B cell (primary cell): Measurements from ENCODE around the gene APEX1. TPM values are rescaled to one million over a fixed set of nuclear protein-coding genes. Genes with fewer than 3 reads are reported as not detected.

ENCODE experiments used
- ATAC-seq: fragments of 200-7000 bp; cut with Tn5 transposase; one replicate; pipeline ENCODE4 v1.10.0; 2021; ENCODE audit warnings: low read depth, mild to moderate bottlenecking, moderate number of reproducible peaks, moderate library complexity
- CTCF ChIA-PET: fragments of 350-600 bp; sonication (Branson Sonifier 250); formaldehyde crosslinking; loops from one replicate; lab custom pipeline; 2021; ENCODE audit warnings: antibody characterized with exemption, inconsistent platforms; lab: Charles Lee
- POLR2A ChIA-PET: fragments of 350-600 bp; sonication (Branson Sonifier 250); formaldehyde crosslinking; loops from one replicate; lab custom pipeline; 2021; ENCODE audit warnings: antibody characterized with exemption; lab: Charles Lee
- DNase-seq: peaks from one replicate; pipeline ENCODE4 v3.0.0; 2013
- H2AFZ ChIP-seq: 2 replicates; pipeline ENCODE4 v1.6.1; 2012; ENCODE audit warnings: mild to moderate bottlenecking, low read depth, low read length; ENCODE audit not compliant: insufficient read depth, poor library complexity, severe bottlenecking
- H3K27ac ChIP-seq, 2 donors: 1 replicate in 1 of 2; 2 replicates in 1 of 2; pipeline ENCODE4 v1.5.1; 2012 to 2013; ENCODE audit warnings: low read length in 2 of 2, mild to moderate bottlenecking in 2 of 2, moderate library complexity in 1 of 2
- H3K27me3 ChIP-seq, 4 experiments: fragments of 200-600 bp in 1 of 4; sonication (generic) in 1 of 4; replicated peaks in 1 of 4; 1 replicate in 2 of 4; 2 replicates in 2 of 4; pipeline versions ENCODE4 v1.6.1 to v1.7.0; 2013 to 2016; ENCODE audit warnings: low read length in 3 of 4, mild to moderate bottlenecking in 2 of 4, mixed read lengths in 1 of 4, moderate library complexity in 1 of 4; ENCODE audit not compliant: insufficient read depth in 4 of 4, control insufficient read depth in 3 of 4; ENCODE audit errors: control extremely low read depth in 1 of 4
- H3K36me3 ChIP-seq, 2 experiments: replicated peaks in 1 of 2; 1 replicate in 1 of 2; 2 replicates in 1 of 2; pipeline versions ENCODE4 v1.6.1 to v1.7.1; 2013; ENCODE audit warnings: low read length in 1 of 2; ENCODE audit not compliant: insufficient read depth in 2 of 2, control insufficient read depth in 1 of 2; ENCODE audit errors: control extremely low read depth in 1 of 2, extremely low read depth in 1 of 2
- H3K4me1 ChIP-seq, 2 donors: fragments of 200-600 bp in 1 of 2; sonication (generic) in 1 of 2; 1 replicate in 1 of 2; 2 replicates in 1 of 2; pipeline versions ENCODE4 v1.5.1 to v1.6.1; 2013 to 2017; ENCODE audit warnings: low read length in 2 of 2; ENCODE audit not compliant: control insufficient read depth in 2 of 2, insufficient read depth in 2 of 2
- H3K4me2 ChIP-seq: replicated peaks from 2 replicates; pipeline ENCODE3; 2012; ENCODE audit warnings: mild to moderate bottlenecking, low read depth, low read length; ENCODE audit not compliant: poor library complexity, severe bottlenecking
- H3K4me3 ChIP-seq, 5 experiments: fragments of 200-600 bp in 1 of 5; sonication (generic) in 1 of 5; 1 replicate in 3 of 5; 2 replicates in 2 of 5; pipeline versions ENCODE4 v1.5.1 to v1.7.0; 2011 to 2016; ENCODE audit warnings: low read length in 4 of 5, mild to moderate bottlenecking in 4 of 5, low read depth in 2 of 5, control low read depth in 1 of 5, moderate library complexity in 1 of 5; ENCODE audit not compliant: insufficient read depth in 1 of 5; ENCODE audit errors: control extremely low read depth in 1 of 5, extremely low read depth in 1 of 5
- H3K79me2 ChIP-seq: fragments of 200-600 bp; sonication (generic); one replicate; pipeline ENCODE4 v1.6.0; 2016; ENCODE audit warnings: low read length; ENCODE audit not compliant: control insufficient read depth, insufficient read depth
- H3K9ac ChIP-seq: fragments of 200-600 bp; sonication (generic); 2 replicates; pipeline ENCODE4 v1.6.1; 2017; ENCODE audit warnings: mild to moderate bottlenecking, low read length, moderate library complexity
- H3K9me3 ChIP-seq, 3 donors: one replicate each; pipeline versions ENCODE4 v1.6.1 to v1.7.1; 2013; ENCODE audit warnings: low read length in 2 of 3; ENCODE audit not compliant: control insufficient read depth in 2 of 3, insufficient read depth in 1 of 3; ENCODE audit errors: control extremely low read depth in 1 of 3
- H4K20me1 ChIP-seq: 2 replicates; pipeline ENCODE4 v1.6.0; 2012; ENCODE audit warnings: mild to moderate bottlenecking, low read length; ENCODE audit not compliant: insufficient read depth, control insufficient read depth, poor library complexity, severe bottlenecking
- H3K27ac Mint-ChIP-seq: one replicate; pipeline ENCODE4 v1.8.0; 2021; ENCODE audit warnings: mixed read lengths
- H3K27me3 Mint-ChIP-seq: one replicate; pipeline ENCODE4 v1.8.0; 2021; ENCODE audit warnings: mixed read lengths
- H3K4me1 Mint-ChIP-seq: one replicate; pipeline ENCODE4 v1.8.0; 2021; ENCODE audit warnings: mixed read lengths
- H3K4me3 Mint-ChIP-seq: one replicate; pipeline ENCODE4 v1.8.0; 2021; ENCODE audit warnings: mixed read lengths
- H3K9me3 Mint-ChIP-seq: one replicate; pipeline ENCODE4 v1.8.0; 2022; ENCODE audit warnings: mixed read lengths; ENCODE audit not compliant: insufficient read depth
- CTCF ChIP-seq: fragments of 200-600 bp; IDR thresholded peaks from one replicate; pipeline ENCODE4 v1.8.0; 2022; ENCODE audit warnings: antibody characterized with exemption, mild to moderate bottlenecking
- EZH2 ChIP-seq: IDR thresholded peaks from 2 replicates; pipeline ENCODE4 v1.6.1; 2012; ENCODE audit warnings: borderline replicate concordance, low read depth, mild to moderate bottlenecking, moderate library complexity, low read length; ENCODE audit not compliant: insufficient read depth, poor library complexity, severe bottlenecking
- WGBS: methylation state at CpG from one replicate; pipeline ENCODE4 v1.1.5; 2013; ENCODE audit warnings: missing lambda C conversion rate; ENCODE audit not compliant: insufficient coverage; 5-methylcytosine and 5-hydroxymethylcytosine counted together
- intact Hi-C: fragments of 100-400 bp; cut with micrococcal nuclease; formaldehyde crosslinking; loops from one replicate; pipeline ENCODE4 v1.10.0; 2022
- polyA plus RNA-seq: library from polyadenylated mRNA; depleted of rRNA; stranded (reverse); fragments of >200 nt; gene quantifications from 2 replicates; pipeline ENCODE4 v1.2.3, GENCODE V29; 2012
- total RNA-seq, 2 donors: library from RNA; stranded (reverse); fragments of 120-200 nt in 1 of 2; gene quantifications; 1 replicate in 1 of 2; 2 replicates in 1 of 2; pipeline versions ENCODE4 v1.2.3 to v1.2.4, GENCODE V29; 2013 to 2022

The APEX1 gene
- total and polyA plus RNA-seq, 2 donors (not counting 1 experiment from before 2014, with no cell fraction given): 103 to 169 TPM

- no peaks in the 10 kb centered on the region for H3K27me3 Mint-ChIP-seq
- Histone ChIP-seq H3K9ac (peak within 1 kb of the TSS; percentile 89), H3K79me2 (peaks cover 27% of the 10 kb centered on the region), H3K36me3 (peaks cover 16 to 37% of the 10 kb centered on the region in 2 experiments), H3K4me1 (peaks cover 32 to 59% of the 10 kb centered on the region in 2 donors), H3K4me2 (peak within 1 kb of the TSS; percentile 87), H3K4me3 (peak within 1 kb of the TSS; percentile 75 to 90 (median 83)), H3K27ac (peak within 1 kb of the TSS; percentile 98), H2AFZ (peak within 1 kb of the TSS; percentile 55), H4K20me1 (peaks cover 27% of the 10 kb centered on the region), H3K27me3 (no peaks in the 10 kb centered on the region), H3K9me3 (no peaks in the 10 kb centered on the region)
- peak; percentile 84 for ATAC-seq
- intact Hi-C loops: loop anchor here (1.0 to 10.0 kb wide), 6 partner anchors 8 to 993 kb away; partner anchors contain the start of genes CHD8, PARP2, PNP and TEP1
- ChIA-PET POLR2A (interaction anchor here (0.6 to 3.2 kb wide), 9 partner anchors 8 to 220 kb away, joined by 3 to 20 read pairs (median 4); partner anchors contain the start of genes PARP2 and PNP), CTCF (interaction anchor here (0.7 to 4.9 kb wide), 8 partner anchors 8 to 229 kb away, joined by 3 to 40 read pairs (median 4); partner anchors contain the start of genes PNP and TEP1)
- H3K4me1 Mint-ChIP-seq: peaks cover 45% of the 10 kb centered on the region
- peak; percentile 100 for DNase-seq
- H3K4me3 Mint-ChIP-seq: peak within 1 kb of the TSS; percentile 94
- peak within 1 kb of the TSS; percentile 98 for H3K27ac Mint-ChIP-seq
- H3K9me3 Mint-ChIP-seq: no peaks in the 10 kb centered on the region
- WGBS: under 1% methylated on average over 66 of the region's 67 CpGs
- no peak for TF ChIP-seq CTCF
- peak; percentile 88 for TF ChIP-seq EZH2
Observed at GRCh38 chr14:20461225-20462141, 6.5 kb downstream of the APEX1 start, which contains the start of gene PIP4P1. Gene PIP4P1 (minus strand): TSS chr14:20461434. CDS start chr14:20461325, 109 bp downstream.
